ENCODE measurements around the gene AK4.

- no peak for TF ChIP-seq CTCF (IDR thresholded peaks at IDR 0.05)
- TF ChIP-seq POLR2A (IDR thresholded peaks at IDR 0.05): no peak
These were observed 129.8 kb downstream of the AK4 start for GRCh38 chr1:65277605-65278347.
